Left ventricle myocardium inferior (tissue), 1 donor: ENCODE results near the gene PLXNA2. TPM values are rescaled to one million over a fixed set of nuclear protein-coding genes. Genes with fewer than 3 reads are reported as not detected.

Source experiments
- DNase-seq: peaks from one replicate; pipeline ENCODE4 v3.0.0-alpha.2; 2020
- H3K27ac ChIP-seq: fragments of 200-600 bp; replicated peaks from 2 replicates; pipeline ENCODE4 v1.8.0; 2021
- H3K27me3 ChIP-seq: fragments of 200-600 bp; 2 replicates; pipeline ENCODE4 v1.8.0; 2021; ENCODE audit warnings: low read depth
- H3K36me3 ChIP-seq: fragments of 200-600 bp; 2 replicates; pipeline ENCODE4 v1.8.0; 2021
- H3K4me1 ChIP-seq: fragments of 200-600 bp; 2 replicates; pipeline ENCODE4 v1.8.0; 2021
- H3K4me3 ChIP-seq: fragments of 200-600 bp; 2 replicates; pipeline ENCODE4 v1.8.0; 2021; ENCODE audit warnings: mild to moderate bottlenecking, moderate library complexity
- H3K9me3 ChIP-seq: fragments of 200-600 bp; replicated peaks from 2 replicates; pipeline ENCODE4 v1.8.0; 2021
- intact Hi-C: fragments of 100-400 bp; cut with micrococcal nuclease; formaldehyde crosslinking; loops from one replicate; pipeline ENCODE4 v1.11.0; 2022
- total RNA-seq: library from RNA; stranded (reverse); fragmentation: NEBNext Ultra II Directional; extraction: Animal tissue kit (Norgen Biotek cat#: 25700); gene quantifications from one replicate; pipeline ENCODE4 v1.2.1, GENCODE V29; 2021
- TF ChIP-seq, protein P1 (sequence below): fragments of 200-600 bp; IDR thresholded peaks from 2 replicates; pipeline ENCODE4 v1.8.0; 2021; ENCODE audit warnings: antibody characterized with exemption, mild to moderate bottlenecking, borderline replicate concordance
- donor health status: DM: no; HTN: yes; CAD: no; lungs with severe emphysema.

PLXNA2 gene
- total RNA-seq, 1 donor from 2014 or later, result 29.1 TPM

DNA sequence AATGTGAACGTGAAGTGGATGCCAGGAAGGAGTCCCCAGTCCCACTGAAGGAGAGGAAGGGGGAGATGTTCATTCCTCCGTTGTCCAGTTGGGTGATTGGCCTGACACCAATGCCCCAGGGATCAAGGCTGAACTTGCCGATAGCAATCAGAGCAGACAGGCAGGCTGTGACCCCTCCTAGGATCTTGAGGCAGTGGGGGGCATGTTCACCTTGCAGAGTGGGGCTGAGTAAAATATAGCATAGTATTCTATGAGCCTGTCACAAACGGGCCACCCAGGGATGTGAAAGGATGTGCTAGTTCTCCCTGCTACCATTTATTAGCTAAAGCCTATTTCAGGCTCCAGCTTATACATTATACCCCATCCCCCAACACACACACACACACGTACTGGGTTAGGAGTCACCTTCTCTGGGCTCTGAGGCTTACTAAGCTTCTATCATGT, 252.6 kb downstream of the PLXNA2 start:
- DNase-seq, result no peak
- Histone ChIP-seq H3K9me3 (peaks cover 10% of the 10 kb centered on the region), H3K36me3 (no peaks in the 10 kb centered on the region)

DNA sequence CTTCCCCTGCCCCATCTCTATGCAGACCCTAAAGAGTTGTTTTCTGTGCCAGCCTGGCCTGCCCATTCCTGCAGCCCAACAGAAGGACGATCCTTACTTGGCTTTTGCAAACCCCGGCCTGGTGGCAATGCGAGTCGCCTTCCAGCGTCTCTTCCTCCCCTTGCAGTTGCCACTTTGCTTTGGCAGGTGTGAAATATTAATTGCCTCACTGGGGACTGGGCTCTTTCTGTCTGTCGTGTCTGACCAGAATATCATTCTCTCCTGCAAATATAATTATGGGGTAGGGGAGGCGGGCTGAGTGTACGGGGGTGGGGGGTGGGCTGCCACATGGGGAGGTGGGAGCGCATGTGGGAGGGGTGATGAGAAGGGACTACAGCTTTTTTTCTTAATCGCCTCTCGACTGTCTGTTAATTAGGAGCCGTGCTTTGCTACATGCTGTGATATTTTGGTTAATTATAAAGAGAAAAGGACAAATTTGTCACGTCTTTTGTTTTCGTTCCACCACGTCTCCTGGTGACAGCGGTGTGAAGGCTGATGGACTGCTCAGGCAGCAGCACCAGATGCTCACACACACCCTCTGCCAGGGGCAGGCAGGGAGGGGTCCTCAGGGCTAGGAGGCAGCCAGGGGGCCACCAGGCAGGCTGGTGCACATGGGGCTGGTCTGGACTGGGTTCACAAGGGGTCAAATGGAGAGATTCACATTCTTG, 253.2 kb downstream of the PLXNA2 start:
- Histone ChIP-seq H3K36me3 (no peaks in the 10 kb centered on the region), H3K4me3 (no peak overlapping the region), H3K27ac (no peak overlapping the region), H3K27me3 (no peaks in the 10 kb centered on the region), H3K9me3 (peaks cover 10% of the 10 kb centered on the region), H3K4me1 (no peaks in the 10 kb centered on the region)
- intact Hi-C loops, result no loop called here
- TF ChIP-seq, protein P1, sequence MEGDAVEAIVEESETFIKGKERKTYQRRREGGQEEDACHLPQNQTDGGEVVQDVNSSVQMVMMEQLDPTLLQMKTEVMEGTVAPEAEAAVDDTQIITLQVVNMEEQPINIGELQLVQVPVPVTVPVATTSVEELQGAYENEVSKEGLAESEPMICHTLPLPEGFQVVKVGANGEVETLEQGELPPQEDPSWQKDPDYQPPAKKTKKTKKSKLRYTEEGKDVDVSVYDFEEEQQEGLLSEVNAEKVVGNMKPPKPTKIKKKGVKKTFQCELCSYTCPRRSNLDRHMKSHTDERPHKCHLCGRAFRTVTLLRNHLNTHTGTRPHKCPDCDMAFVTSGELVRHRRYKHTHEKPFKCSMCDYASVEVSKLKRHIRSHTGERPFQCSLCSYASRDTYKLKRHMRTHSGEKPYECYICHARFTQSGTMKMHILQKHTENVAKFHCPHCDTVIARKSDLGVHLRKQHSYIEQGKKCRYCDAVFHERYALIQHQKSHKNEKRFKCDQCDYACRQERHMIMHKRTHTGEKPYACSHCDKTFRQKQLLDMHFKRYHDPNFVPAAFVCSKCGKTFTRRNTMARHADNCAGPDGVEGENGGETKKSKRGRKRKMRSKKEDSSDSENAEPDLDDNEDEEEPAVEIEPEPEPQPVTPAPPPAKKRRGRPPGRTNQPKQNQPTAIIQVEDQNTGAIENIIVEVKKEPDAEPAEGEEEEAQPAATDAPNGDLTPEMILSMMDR, result no peak
- DNase-seq, result no peak

More for the DNA sequence above, 252.6 kb downstream of the PLXNA2 start:
- no peak overlapping the region for H3K27ac ChIP-seq
- intact Hi-C loops, result no loop called here
- H3K4me3 ChIP-seq, result no peak overlapping the region
- H3K27me3 ChIP-seq, result no peaks in the 10 kb centered on the region
- H3K4me1 ChIP-seq, result no peaks in the 10 kb centered on the region
- TF ChIP-seq, protein P1, result no peak

DNA sequence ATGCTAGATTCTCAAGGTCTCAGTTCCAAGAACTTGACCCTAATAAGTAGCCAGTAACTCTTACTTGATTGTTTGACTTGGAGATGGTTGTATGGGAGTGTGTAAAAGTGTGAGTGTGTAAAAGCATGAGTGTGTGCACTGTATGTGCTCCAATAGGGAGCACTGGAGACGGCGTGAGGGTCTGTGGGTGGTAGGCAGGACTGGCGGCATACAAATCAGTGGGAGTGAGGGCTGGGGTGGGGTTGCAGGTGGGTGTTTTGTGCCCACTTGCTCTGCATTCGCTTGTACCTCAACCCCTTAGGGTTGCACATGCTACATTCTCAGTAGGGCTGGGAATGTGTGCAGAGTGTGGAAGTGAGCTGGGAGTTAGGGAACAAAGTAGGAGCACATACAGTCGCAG, 253.7 kb downstream of the PLXNA2 start:
- Histone ChIP-seq H3K4me3 (no peak overlapping the region), H3K36me3 (no peaks in the 10 kb centered on the region), H3K27me3 (no peaks in the 10 kb centered on the region), H3K9me3 (peaks cover 10% of the 10 kb centered on the region), H3K27ac (no peak overlapping the region), H3K4me1 (no peaks in the 10 kb centered on the region)
- no peak for DNase-seq
- intact Hi-C loops, result no loop called here
- TF ChIP-seq, protein P1, result no peak

DNA sequence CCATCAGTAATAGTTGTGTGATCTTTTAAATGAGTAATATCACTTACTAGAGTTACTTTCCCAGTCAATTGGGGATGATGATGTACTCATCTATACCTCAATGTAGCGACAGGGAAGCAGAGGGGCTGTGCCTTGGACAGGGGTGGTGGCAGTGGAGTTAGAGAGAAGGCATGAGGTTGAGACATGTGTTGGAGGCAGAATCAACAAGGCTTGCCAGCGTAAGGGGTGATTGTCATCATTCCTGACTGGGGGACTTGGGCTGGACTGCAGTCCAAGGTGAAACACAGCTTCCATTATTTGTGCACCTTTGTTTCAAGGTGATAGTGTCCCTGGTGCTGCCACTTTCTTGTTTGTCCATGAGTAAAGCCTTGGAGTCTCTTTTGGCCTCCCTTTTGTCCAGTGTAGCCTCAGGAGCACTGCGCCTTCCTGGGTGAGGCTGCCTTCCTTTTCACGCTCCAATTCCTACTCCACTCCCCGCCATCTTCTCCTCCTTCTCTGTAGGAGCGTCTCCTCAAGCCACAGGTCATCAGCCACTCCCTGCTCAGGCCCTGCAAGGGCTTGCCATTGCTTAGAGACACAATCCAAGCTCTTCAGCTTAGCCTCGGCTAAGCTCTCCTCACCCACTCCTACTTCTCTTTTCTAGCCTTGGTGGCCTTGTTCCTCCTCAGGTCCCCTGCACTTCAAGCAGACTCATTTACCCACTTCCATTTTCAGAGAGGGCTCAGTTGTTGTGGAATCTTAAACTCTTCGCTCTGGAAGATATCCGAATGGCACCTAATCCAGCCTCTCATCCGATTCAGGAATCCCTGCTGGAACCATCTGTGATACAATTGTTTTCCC, 255.6 kb downstream of the PLXNA2 start:
- Histone ChIP-seq H3K4me1 (no peaks in the 10 kb centered on the region), H3K9me3 (peaks cover under 1% of the 10 kb centered on the region), H3K4me3 (no peak overlapping the region), H3K27me3 (no peaks in the 10 kb centered on the region), H3K27ac (no peak overlapping the region), H3K36me3 (no peaks in the 10 kb centered on the region)
- DNase-seq, result no peak
- intact Hi-C loops, result no loop called here
- TF ChIP-seq, protein P1, result no peak

DNA sequence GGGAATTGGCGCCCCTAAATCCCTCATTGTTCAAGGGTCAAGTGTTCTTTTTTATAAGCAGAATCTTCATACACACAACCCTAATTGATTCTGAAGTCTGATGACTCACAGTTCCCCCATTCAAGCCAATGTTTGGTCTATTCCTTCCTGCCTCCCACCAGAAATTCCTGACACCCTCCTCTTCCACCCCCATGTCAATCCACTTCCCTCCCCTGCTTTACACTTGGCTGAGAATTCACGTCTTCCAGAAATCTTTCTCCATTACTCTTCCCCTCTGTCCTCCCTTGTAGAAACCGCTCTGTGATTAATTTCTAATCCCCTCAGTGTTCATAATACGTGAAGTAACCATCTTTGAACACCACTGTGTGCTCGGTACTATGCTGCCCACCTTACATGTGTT, 257.0 kb downstream of the PLXNA2 start:
- Histone ChIP-seq H3K36me3 (no peaks in the 10 kb centered on the region), H3K9me3 (no peaks in the 10 kb centered on the region), H3K27ac (no peak overlapping the region), H3K4me1 (no peaks in the 10 kb centered on the region), H3K4me3 (no peak overlapping the region), H3K27me3 (no peaks in the 10 kb centered on the region)
- no peak for DNase-seq
- TF ChIP-seq, protein P1, result no peak
- intact Hi-C loops, result no loop called here
